Neural progenitor cell (in vitro differentiated cells): Measurements from ENCODE around the gene TEX13A.

Experiments used
- CTCF ChIP-seq: fragments of 200-600 bp; sonication (generic); IDR thresholded peaks from 2 replicates; pipeline ENCODE4 v1.5.1; 2017; ENCODE audit warnings: antibody characterized with exemption, mild to moderate bottlenecking
- EZH2 ChIP-seq: fragments of 200-600 bp; sonication (generic); IDR thresholded peaks from 2 replicates; pipeline ENCODE4 v1.6.1; 2017; ENCODE audit warnings: antibody characterized with exemption, mild to moderate bottlenecking, moderate library complexity
- EZH2phosphoT487 ChIP-seq: fragments of 200-600 bp; sonication (generic); IDR thresholded peaks from 2 replicates; pipeline ENCODE4 v1.6.1; 2017; ENCODE audit warnings: antibody characterized with exemption

GRCh38 chrX:105211066-105211575 lies 9.4 kb downstream of the TEX13A start:
- TF ChIP-seq CTCF: no peak
- TF ChIP-seq EZH2phosphoT487: no peak
- TF ChIP-seq EZH2: no peak
